AG04449 (cell line): Measurements from ENCODE around the gene PPP1R2.

ENCODE experiments used
- CTCF ChIA-PET: fragments of 350-600 bp; formaldehyde crosslinking; extraction: SDS; loops from one replicate; lab custom pipeline; 2021; ENCODE audit warnings: antibody characterized with exemption; lab: Yijun Ruan, JAX
- POLR2A ChIA-PET: fragments of 400-600, 350-600 bp; formaldehyde crosslinking; extraction: SDS; loops from one replicate; lab custom pipeline; 2020; ENCODE audit warnings: antibody characterized with exemption, inconsistent platforms; lab: Yijun Ruan, JAX
- DNase-seq: peaks from one replicate; pipeline ENCODE4 v3.0.0-alpha.2; 2010; ENCODE audit warnings: low read depth, low spot score
- H3K4me3 ChIP-seq: 2 replicates; pipeline ENCODE4 v1.5.1; 2011; ENCODE audit warnings: low read depth, mild to moderate bottlenecking, control low read depth, low read length
- TF ChIP-seq, protein P1 (sequence below): IDR thresholded peaks from one replicate; pipeline ENCODE4 v1.5.1; 2011; ENCODE audit warnings: mild to moderate bottlenecking, moderate library complexity, low read length, control low read depth, inconsistent platforms; ENCODE audit not compliant: insufficient read depth; ENCODE audit errors: missing control alignments

The PPP1R2 gene

DNA sequence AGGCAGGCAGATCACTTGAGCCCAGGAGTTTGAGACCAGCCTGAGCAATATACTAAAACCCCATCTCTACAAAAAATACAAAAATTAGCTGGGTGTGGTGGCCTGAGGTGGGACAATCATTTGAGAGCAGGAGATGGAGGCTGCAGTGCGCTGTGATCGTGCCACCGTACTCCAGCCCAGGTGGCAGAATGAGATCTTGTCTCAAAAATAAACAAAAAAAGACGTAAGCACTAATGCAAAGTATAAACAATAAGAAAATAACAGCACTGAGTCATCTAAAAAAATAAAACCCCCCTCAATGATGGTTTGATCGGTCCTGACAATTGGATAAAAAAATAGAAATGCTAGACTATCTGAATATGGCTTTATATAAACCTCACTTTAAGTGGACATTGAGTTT lies 3.6 kb downstream of the PPP1R2 start:
- CTCF ChIA-PET, result interaction anchor here (5.4 to 8.0 kb wide), 2 partner anchors 15 to 269 kb away, joined by 42 to 68 read pairs; partner anchors contain the start of gene XXYLT1
- H3K4me3 ChIP-seq, result no peak overlapping the region
- POLR2A ChIA-PET, result no interaction called here
- TF ChIP-seq, protein P1, sequence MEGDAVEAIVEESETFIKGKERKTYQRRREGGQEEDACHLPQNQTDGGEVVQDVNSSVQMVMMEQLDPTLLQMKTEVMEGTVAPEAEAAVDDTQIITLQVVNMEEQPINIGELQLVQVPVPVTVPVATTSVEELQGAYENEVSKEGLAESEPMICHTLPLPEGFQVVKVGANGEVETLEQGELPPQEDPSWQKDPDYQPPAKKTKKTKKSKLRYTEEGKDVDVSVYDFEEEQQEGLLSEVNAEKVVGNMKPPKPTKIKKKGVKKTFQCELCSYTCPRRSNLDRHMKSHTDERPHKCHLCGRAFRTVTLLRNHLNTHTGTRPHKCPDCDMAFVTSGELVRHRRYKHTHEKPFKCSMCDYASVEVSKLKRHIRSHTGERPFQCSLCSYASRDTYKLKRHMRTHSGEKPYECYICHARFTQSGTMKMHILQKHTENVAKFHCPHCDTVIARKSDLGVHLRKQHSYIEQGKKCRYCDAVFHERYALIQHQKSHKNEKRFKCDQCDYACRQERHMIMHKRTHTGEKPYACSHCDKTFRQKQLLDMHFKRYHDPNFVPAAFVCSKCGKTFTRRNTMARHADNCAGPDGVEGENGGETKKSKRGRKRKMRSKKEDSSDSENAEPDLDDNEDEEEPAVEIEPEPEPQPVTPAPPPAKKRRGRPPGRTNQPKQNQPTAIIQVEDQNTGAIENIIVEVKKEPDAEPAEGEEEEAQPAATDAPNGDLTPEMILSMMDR, result no peak
- DNase-seq, result no peak

DNA sequence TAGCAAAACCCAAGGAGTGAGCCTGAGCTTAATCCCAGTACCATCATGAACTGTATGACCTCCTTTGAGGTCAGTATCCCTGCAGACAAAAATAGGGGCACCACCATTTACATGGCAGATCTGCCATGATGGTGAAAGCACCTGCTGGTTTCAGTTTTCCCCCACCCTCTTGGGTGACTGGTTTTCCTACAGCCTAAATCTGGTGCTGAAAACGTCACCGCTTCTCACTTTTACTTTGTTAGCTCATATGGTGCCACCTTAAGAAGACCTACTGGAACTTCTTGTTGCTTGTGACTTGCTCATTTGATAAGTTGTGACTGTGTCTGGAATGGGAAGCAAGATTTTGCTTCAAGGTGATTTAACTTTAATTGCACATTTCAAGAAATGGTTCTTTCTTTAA lies 5.1 kb downstream of the PPP1R2 start:
- ChIA-PET POLR2A (no interaction called here), CTCF (interaction anchor here (0.7 to 8.0 kb wide), 3 partner anchors 13 to 267 kb away, joined by 3 to 68 read pairs (median 42); partner anchors contain the start of gene XXYLT1)
- TF ChIP-seq, protein P1, result no peak
- no peak for DNase-seq
- H3K4me3 ChIP-seq, result no peak overlapping the region

DNA sequence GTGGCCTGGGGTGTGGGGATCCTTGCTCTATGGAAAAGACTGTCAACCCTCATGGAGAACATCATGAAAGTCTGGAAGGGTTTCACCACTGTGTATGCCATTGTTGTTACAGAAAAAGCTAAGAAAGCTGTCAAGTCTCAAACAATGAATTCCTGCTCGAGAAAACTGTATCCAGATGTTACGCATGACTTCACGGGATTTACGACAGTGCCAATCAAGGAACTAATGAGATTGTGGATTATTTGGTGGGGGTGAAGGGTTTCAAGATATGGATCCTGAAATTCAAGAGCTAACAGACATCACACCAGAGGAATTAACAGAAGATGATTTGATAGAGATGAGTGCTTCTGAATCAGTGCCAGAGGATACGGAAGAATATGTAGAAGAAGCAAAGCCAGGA lies 7.8 kb downstream of the PPP1R2 start:
- CTCF ChIA-PET, result interaction anchor here (5.4 to 8.0 kb wide), 2 partner anchors 11 to 265 kb away, joined by 42 to 68 read pairs; partner anchors contain the start of gene XXYLT1
- DNase-seq, result no peak
- TF ChIP-seq, protein P1, result no peak
- POLR2A ChIA-PET, result no interaction called here
- H3K4me3 ChIP-seq, result no peak overlapping the region

DNA sequence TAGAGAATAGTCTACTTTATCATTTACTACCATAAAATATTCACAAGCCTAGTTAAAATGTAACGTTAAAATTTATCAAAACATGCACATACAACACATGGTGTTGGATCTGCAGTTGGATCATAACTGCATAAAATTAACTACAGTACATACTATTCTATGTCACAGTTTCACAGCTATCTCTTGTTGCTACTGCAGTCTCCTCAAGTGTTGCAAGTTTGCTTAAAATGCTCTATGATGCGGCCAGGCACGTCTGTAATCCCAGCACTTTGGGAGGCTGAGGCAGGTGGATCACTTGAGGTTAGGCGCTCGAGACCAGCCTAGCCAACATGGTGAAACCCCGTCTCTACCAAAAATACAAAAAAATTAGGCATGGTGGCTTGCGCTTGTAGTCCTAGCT lies 10.3 kb downstream of the PPP1R2 start:
- TF ChIP-seq, protein P1, result no peak
- ChIA-PET CTCF (interaction anchor here (0.9 to 8.0 kb wide), 7 partner anchors 8 to 263 kb away, joined by 3 to 68 read pairs (median 7); partner anchors contain the start of gene XXYLT1), POLR2A (interaction anchor here (1.3 kb wide), 1 partner anchor 10 kb away, joined by 4 read pairs; no protein-coding TSS in a partner anchor)
- no peak for DNase-seq
- H3K4me3 ChIP-seq, result no peak overlapping the region

DNA sequence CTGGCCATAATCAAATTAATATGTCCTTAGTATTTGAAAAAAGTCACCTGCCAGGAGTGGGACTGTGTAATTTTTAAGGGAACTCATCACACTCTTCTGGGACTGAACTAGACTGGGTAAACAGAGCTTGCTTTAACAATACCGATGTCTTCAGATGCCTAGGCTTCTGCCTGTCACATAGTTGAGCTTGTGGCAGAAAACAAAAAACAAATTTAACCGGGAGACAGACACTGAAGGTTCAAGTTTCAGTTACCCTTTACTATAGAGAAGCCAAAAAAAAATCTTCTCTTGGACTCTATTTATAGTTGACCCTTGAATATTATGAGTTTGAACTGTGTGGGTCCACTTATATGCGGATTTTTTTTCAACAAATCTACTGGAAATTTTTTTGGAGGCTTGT lies 10.8 kb downstream of the PPP1R2 start:
- ChIA-PET CTCF (interaction anchor here (0.9 to 8.0 kb wide), 5 partner anchors 8 to 262 kb away, joined by 5 to 68 read pairs (median 9); partner anchors contain the start of gene XXYLT1), POLR2A (interaction anchor here (1.3 kb wide), 1 partner anchor 10 kb away, joined by 4 read pairs; no protein-coding TSS in a partner anchor)
- no peak overlapping the region for H3K4me3 ChIP-seq
- DNase-seq, result no peak
- TF ChIP-seq, protein P1, result no peak

DNA sequence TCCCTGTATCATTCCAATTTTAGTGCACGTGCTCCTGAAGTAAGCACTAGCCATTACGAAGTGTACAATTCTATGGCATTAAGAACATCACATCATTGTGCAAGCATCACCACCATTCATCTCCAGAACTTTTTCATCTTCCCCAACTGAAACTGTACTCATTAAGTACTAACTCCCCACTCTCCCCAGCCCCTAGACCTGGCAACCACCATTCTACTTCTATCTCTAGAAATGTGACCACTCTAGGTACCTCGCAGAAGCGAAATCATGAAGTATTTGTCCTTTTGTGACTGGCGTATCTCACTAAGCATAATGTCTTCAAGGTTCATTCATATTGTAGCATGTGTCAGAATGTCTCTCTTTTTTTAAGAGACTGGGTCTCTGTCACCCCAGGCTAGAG lies 11.4 kb downstream of the PPP1R2 start:
- TF ChIP-seq, protein P1, result no peak
- POLR2A ChIA-PET, result interaction anchor here (1.3 kb wide), 1 partner anchor 11 kb away, joined by 4 read pairs; no protein-coding TSS in a partner anchor
- CTCF ChIA-PET, result interaction anchor here (0.9 to 8.0 kb wide), 4 partner anchors 7 to 262 kb away, joined by 5 to 68 read pairs (median 10); partner anchors contain the start of gene XXYLT1
- no peak for DNase-seq
- H3K4me3 ChIP-seq, result no peak overlapping the region
